SU-DHL-6 (cell line): ENCODE data around the gene CA5A.

Experiments used
- EZH2phosphoT487 ChIP-seq: fragments of 200-600 bp; sonication (generic), shearing (Covaris generic); conservative IDR thresholded peaks from 2 replicates; pipeline ENCODE4 v1.6.1; 2018; ENCODE audit warnings: mild to moderate bottlenecking, antibody characterized with exemption, low read length, moderate library complexity, mixed read lengths
- TF ChIP-seq, protein P1 (sequence below): fragments of 200-600 bp; sonication (generic); IDR thresholded peaks from one replicate; pipeline ENCODE4 v1.5.1; 2017; ENCODE audit warnings: antibody characterized with exemption, mild to moderate bottlenecking, low read length, moderate library complexity; ENCODE audit not compliant: insufficient read depth, poor library complexity, severe bottlenecking

- TF ChIP-seq, protein P1, sequence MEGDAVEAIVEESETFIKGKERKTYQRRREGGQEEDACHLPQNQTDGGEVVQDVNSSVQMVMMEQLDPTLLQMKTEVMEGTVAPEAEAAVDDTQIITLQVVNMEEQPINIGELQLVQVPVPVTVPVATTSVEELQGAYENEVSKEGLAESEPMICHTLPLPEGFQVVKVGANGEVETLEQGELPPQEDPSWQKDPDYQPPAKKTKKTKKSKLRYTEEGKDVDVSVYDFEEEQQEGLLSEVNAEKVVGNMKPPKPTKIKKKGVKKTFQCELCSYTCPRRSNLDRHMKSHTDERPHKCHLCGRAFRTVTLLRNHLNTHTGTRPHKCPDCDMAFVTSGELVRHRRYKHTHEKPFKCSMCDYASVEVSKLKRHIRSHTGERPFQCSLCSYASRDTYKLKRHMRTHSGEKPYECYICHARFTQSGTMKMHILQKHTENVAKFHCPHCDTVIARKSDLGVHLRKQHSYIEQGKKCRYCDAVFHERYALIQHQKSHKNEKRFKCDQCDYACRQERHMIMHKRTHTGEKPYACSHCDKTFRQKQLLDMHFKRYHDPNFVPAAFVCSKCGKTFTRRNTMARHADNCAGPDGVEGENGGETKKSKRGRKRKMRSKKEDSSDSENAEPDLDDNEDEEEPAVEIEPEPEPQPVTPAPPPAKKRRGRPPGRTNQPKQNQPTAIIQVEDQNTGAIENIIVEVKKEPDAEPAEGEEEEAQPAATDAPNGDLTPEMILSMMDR = no peak
- no peak for TF ChIP-seq EZH2phosphoT487
Measured at GRCh38 chr16:87897521-87898505, 38.5 kb downstream of the CA5A start.
